Activated effector memory CD4-positive, alpha-beta T cell treated with Interleukin-2 at 50 U/mL for 16 hours (primary cell): ENCODE measurements around the gene FPR2.
"Not testable (repeated sequence)": the region's sequence is repeated elsewhere in the genome, so short reads cannot be mapped to it uniquely, and the experiment has no call there.

Experiments
- DNase-seq: peaks from one replicate; pipeline ENCODE4 v3.0.0-alpha.2; 2020

FPR2 gene

GRCh38 chr19:51740356-51740755, 20.6 kb upstream of the FPR2 start:
- DNase-seq = no peak

GRCh38 chr19:51742789-51743188, 18.2 kb upstream of the FPR2 start:
- no peak for DNase-seq

- no peak for DNase-seq
These were observed 17.6 kb upstream of the FPR2 start for GRCh38 chr19:51743405-51743804.

GRCh38 chr19:51746731-51747130, 14.2 kb upstream of the FPR2 start:
- no peak for DNase-seq

- no peak for DNase-seq
These were observed 11.0 kb upstream of the FPR2 start for GRCh38 chr19:51749979-51750378.

GRCh38 chr19:51750400-51751094, 10.4 kb upstream of the FPR2 start:
- no peak for DNase-seq

GRCh38 chr19:51751655-51752054, 9.3 kb upstream of the FPR2 start, which contains the start of gene FPR1:
Gene FPR1 (minus strand): TSS chr19:51751878. CDS start chr19:51746994, 4,884 bp downstream.
- no peak for DNase-seq

GRCh38 chr19:51754109-51754508, 6.9 kb upstream of the FPR2 start:
- no peak for DNase-seq

GRCh38 chr19:51754770-51755169, 6.2 kb upstream of the FPR2 start:
- DNase-seq = no peak

- DNase-seq = no peak
These were observed 5.4 kb upstream of the FPR2 start for GRCh38 chr19:51755571-51755970.

GRCh38 chr19:51761696-51762095, 716 bp downstream of the FPR2 start:
- no peak for DNase-seq

GRCh38 chr19:51765086-51765485, 4.1 kb downstream of the FPR2 start:
- DNase-seq = no peak

GRCh38 chr19:51766461-51766860, 5.5 kb downstream of the FPR2 start:
- DNase-seq = no peak

- DNase-seq = no peak
These were observed 10.6 kb downstream of the FPR2 start for GRCh38 chr19:51771376-51772130.

GRCh38 chr19:51772977-51773376, 12.0 kb downstream of the FPR2 start:
- DNase-seq = no peak

GRCh38 chr19:51776561-51776960, 15.6 kb downstream of the FPR2 start:
- not testable (repeated sequence) for DNase-seq

GRCh38 chr19:51777570-51778462, 16.8 kb downstream of the FPR2 start:
- DNase-seq = no peak

- no peak for DNase-seq
These were observed 18.2 kb downstream of the FPR2 start for GRCh38 chr19:51779181-51779580.

- no peak for DNase-seq
These were observed 18.7 kb downstream of the FPR2 start for GRCh38 chr19:51779703-51780102.

GRCh38 chr19:51780270-51780669, 19.3 kb downstream of the FPR2 start:
- DNase-seq = no peak

- DNase-seq = no peak
These were observed 21.0 kb downstream of the FPR2 start for GRCh38 chr19:51781999-51782398.

- DNase-seq = no peak
These were observed 22.4 kb downstream of the FPR2 start for GRCh38 chr19:51783372-51783771.

GRCh38 chr19:51784109-51784785, 23.3 kb downstream of the FPR2 start:
- no peak for DNase-seq
